AG04450 (cell line): ENCODE data around the gene SPTLC2. TPM values are rescaled to one million over a fixed set of nuclear protein-coding genes. Genes with fewer than 3 reads are reported as not detected.

Experiments used
- CTCF ChIA-PET: fragments of 300-600, 350-600 bp; formaldehyde crosslinking; extraction: SDS; loops from one replicate; lab custom pipeline; 2022; ENCODE audit warnings: antibody characterized with exemption, inconsistent platforms; lab: Charles Lee
- POLR2A ChIA-PET: fragments of 350-600 bp; formaldehyde crosslinking; extraction: SDS; loops from one replicate; lab custom pipeline; 2021; ENCODE audit warnings: antibody characterized with exemption, inconsistent platforms; lab: Yijun Ruan, JAX
- DNase-seq: peaks from one replicate; pipeline ENCODE4 v3.0.0-alpha.2; 2011; ENCODE audit warnings: low read depth, low spot score
- H3K27ac ChIP-seq: one replicate; pipeline ENCODE4 v1.5.1; 2012; ENCODE audit warnings: low read depth, low read length, control low read depth
- H3K27me3 ChIP-seq: one replicate; pipeline ENCODE4 v1.6.0; 2012; ENCODE audit warnings: low read length; ENCODE audit not compliant: control insufficient read depth, insufficient read depth
- H3K4me3 ChIP-seq: 2 replicates; pipeline ENCODE4 v1.5.1; 2011; ENCODE audit warnings: mild to moderate bottlenecking, low read depth, low read length, control low read depth
- H3K9me3 ChIP-seq: 2 replicates; pipeline ENCODE4 v1.5.1; 2012; ENCODE audit warnings: low read length; ENCODE audit not compliant: control insufficient read depth, insufficient read depth
- polyA plus RNA-seq: library from polyadenylated mRNA; depleted of rRNA; stranded (reverse); fragments of >200 nt; gene quantifications from 2 replicates; pipeline ENCODE4 v1.2.3, GENCODE V29; 2011
- TF ChIP-seq, protein P1 (sequence below): IDR thresholded peaks from 2 replicates; pipeline ENCODE4 v1.5.1; 2011; ENCODE audit warnings: low read depth, low read length, control low read depth, inconsistent platforms

Gene SPTLC2
- polyA plus RNA-seq, 1 experiment, result 41.3 TPM

DNA sequence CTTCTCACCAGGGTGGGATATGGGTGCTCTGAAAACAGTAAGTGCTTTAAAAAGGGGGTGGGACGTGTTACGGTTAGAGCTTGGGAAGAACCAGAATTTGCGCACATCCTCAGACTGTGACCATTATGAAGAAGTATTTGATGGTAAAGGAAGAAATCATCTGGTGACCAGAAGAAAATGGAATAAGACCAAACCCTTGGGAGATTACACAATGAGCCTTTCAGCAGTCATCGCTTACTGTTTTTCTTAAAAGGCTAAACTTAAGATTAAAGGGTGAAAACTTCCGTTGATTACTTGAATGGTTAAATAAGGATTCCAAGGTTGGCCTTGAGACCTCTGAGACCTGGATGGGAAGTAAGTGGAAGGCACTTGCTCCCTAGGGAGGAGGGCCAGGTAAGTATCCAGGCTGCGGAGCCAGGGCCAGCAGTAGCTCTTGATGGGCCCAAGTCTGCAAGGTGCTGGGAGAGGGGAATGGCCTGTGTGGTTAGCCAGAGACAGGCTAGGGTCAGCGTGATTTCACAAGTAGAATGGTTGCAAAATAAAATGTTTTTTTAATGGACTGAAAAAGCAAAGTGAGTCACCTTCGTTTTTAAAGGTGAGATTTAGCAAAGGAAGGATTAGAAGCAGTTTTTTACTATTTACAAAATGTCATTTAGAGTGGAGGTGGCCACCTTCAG is 104.8 kb downstream of the SPTLC2 start:
- no peak for DNase-seq
- no peaks in the 10 kb centered on the region for H3K9me3 ChIP-seq
- H3K4me3 ChIP-seq, result no peak overlapping the region
- H3K27me3 ChIP-seq, result no peaks in the 10 kb centered on the region
- H3K27ac ChIP-seq, result no peak overlapping the region
- ChIA-PET CTCF (no interaction called here), POLR2A (no interaction called here)
- TF ChIP-seq, protein P1, sequence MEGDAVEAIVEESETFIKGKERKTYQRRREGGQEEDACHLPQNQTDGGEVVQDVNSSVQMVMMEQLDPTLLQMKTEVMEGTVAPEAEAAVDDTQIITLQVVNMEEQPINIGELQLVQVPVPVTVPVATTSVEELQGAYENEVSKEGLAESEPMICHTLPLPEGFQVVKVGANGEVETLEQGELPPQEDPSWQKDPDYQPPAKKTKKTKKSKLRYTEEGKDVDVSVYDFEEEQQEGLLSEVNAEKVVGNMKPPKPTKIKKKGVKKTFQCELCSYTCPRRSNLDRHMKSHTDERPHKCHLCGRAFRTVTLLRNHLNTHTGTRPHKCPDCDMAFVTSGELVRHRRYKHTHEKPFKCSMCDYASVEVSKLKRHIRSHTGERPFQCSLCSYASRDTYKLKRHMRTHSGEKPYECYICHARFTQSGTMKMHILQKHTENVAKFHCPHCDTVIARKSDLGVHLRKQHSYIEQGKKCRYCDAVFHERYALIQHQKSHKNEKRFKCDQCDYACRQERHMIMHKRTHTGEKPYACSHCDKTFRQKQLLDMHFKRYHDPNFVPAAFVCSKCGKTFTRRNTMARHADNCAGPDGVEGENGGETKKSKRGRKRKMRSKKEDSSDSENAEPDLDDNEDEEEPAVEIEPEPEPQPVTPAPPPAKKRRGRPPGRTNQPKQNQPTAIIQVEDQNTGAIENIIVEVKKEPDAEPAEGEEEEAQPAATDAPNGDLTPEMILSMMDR, result no peak

DNA sequence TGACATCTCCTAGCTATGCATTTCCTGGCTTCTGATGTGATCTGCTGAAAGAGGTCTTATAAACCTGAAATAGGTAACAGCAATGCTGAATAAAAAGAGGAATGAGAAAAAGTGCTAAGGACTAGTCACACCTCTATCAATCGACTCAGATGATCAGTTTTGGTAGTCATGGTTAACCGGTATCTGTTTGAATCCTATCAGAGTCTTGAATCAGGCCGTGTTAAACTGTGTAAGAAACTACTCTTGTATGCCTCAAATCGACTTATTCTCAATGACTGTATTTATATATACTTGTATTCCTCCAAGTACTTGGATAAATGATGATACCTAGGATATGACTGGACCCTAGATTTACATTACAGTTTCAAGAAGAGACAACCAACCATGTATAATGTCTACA is 107.1 kb downstream of the SPTLC2 start:
- Histone ChIP-seq H3K9me3 (no peaks in the 10 kb centered on the region), H3K27ac (no peak overlapping the region), H3K27me3 (no peaks in the 10 kb centered on the region), H3K4me3 (no peak overlapping the region)
- ChIA-PET CTCF (no interaction called here), POLR2A (no interaction called here)
- DNase-seq, result no peak
- TF ChIP-seq, protein P1, result no peak

DNA sequence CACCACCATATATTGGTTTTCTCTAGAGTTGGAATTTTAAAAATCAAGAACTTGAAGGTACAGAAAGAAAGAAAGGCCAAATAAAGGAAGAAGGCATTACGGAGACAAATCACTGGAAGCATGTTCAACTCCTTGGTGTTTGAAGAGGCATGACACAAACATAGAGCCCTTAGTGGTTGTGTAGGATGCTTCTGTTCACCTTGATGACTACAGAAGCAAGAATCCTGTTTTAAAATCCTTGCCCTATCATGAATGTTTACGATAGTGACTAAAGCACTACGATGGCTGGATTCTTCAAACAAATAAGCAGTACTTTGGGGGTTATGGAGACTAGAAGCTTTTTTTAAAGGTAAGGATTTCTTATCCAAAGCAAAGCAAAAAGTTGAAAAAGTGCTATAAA is 107.6 kb downstream of the SPTLC2 start:
- no peak overlapping the region for H3K27ac ChIP-seq
- CTCF ChIA-PET, result interaction anchor here (1.5 kb wide), 1 partner anchor 15 kb away, joined by 3 read pairs; no protein-coding TSS in a partner anchor
- TF ChIP-seq, protein P1, result no peak
- H3K4me3 ChIP-seq, result no peak overlapping the region
- H3K9me3 ChIP-seq, result no peaks in the 10 kb centered on the region
- no peak for DNase-seq
- POLR2A ChIA-PET, result no interaction called here
- no peaks in the 10 kb centered on the region for H3K27me3 ChIP-seq

DNA sequence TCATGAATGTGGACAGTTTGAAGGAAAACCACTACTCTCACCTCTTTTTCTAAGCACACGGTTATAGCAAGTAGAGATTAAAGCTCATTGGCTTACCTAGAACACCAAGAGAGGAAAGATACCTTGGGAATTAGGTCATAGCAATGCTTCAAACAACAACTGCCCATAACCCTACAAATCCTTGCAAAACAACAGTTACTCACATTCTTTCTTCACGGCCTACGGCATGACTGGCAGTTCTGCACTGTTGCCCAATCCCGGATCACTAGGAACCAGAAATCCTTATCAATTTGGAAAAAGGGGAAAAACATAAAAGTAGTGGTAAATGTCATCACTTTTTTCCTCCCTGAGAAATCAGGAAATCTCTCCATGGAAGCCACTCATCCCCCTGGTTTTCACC is 108.2 kb downstream of the SPTLC2 start:
- Histone ChIP-seq H3K9me3 (no peaks in the 10 kb centered on the region; the same call in 1 of the 2 replicates), H3K27me3 (no peaks in the 10 kb centered on the region), H3K4me3 (no peak overlapping the region), H3K27ac (no peak overlapping the region)
- TF ChIP-seq, protein P1, result no peak
- ChIA-PET POLR2A (interaction anchor here (0.7 kb wide), 1 partner anchor 136 kb away, joined by 3 read pairs; no protein-coding TSS in a partner anchor), CTCF (interaction anchor here (1.5 kb wide), 1 partner anchor 15 kb away, joined by 3 read pairs; no protein-coding TSS in a partner anchor)
- peak; percentile 16 for DNase-seq

DNA sequence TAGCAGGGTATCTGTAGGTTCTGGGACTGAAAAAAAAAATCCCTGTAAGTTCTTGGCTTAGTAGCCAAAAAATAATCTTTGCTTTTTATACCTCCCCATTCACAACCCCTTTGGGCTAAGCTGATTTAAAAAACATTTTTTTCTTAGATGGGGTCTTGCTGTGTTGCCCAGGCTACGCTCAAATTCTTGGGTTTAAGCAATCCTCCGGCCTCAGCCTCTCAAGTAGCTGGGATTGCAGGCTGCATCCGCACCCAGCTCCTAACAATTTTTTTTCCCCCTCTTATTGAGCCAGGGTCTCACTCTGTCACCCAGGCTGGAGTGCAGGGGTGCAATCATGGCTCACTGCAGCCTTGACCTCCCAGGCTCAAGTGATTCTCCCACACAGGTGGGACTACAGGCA is 108.7 kb downstream of the SPTLC2 start:
- DNase-seq, result no peak
- Histone ChIP-seq H3K4me3 (no peak overlapping the region), H3K9me3 (no peaks in the 10 kb centered on the region; the same call in 1 of the 2 replicates), H3K27me3 (no peaks in the 10 kb centered on the region), H3K27ac (no peak overlapping the region)
- TF ChIP-seq, protein P1, result no peak
- ChIA-PET CTCF (interaction anchor here (1.5 kb wide), 1 partner anchor 16 kb away, joined by 3 read pairs; no protein-coding TSS in a partner anchor), POLR2A (no interaction called here)
